Measurements from ENCODE around the gene P3H3.

P3H3 gene

DNA sequence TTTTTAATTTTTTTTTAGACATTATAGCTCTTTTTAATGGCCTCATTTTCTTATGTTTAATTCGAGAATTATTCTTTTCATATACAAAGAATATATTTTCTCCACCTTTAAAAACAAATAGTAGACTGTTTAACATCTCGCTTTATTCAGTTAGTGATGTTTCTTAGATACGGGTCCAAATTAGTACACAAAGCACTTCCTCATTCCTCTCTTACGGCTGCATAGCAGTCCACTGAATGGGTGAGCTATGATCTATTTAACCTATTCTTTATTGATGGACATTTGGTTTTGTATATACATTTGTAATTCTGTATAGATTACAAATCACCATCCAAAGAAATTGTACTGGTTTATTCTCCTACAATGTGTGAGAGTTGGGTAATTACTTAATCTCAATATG lies 14.8 kb upstream of the P3H3 start:
- DNase-seq, result no peak
- no peaks in the 10 kb centered on the region for H3K36me3 ChIP-seq (replicated peaks)
- no peak overlapping the region for H3K4me3 ChIP-seq (ENCODE audit: low read depth, low read length)
- TF ChIP-seq, protein P1, sequence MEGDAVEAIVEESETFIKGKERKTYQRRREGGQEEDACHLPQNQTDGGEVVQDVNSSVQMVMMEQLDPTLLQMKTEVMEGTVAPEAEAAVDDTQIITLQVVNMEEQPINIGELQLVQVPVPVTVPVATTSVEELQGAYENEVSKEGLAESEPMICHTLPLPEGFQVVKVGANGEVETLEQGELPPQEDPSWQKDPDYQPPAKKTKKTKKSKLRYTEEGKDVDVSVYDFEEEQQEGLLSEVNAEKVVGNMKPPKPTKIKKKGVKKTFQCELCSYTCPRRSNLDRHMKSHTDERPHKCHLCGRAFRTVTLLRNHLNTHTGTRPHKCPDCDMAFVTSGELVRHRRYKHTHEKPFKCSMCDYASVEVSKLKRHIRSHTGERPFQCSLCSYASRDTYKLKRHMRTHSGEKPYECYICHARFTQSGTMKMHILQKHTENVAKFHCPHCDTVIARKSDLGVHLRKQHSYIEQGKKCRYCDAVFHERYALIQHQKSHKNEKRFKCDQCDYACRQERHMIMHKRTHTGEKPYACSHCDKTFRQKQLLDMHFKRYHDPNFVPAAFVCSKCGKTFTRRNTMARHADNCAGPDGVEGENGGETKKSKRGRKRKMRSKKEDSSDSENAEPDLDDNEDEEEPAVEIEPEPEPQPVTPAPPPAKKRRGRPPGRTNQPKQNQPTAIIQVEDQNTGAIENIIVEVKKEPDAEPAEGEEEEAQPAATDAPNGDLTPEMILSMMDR (IDR thresholded peaks at IDR 0.05; ENCODE audit: low read depth, low read length, missing control alignments), result no peak
- in situ Hi-C loops (cut with HindIII; ENCODE audit: low pct_ligation_motif_present, low sequenced_read_pairs), result no loop called here
- H3K27me3 ChIP-seq (replicated peaks), result no peaks in the 10 kb centered on the region
- no peak overlapping the region for H3K27ac ChIP-seq

DNA sequence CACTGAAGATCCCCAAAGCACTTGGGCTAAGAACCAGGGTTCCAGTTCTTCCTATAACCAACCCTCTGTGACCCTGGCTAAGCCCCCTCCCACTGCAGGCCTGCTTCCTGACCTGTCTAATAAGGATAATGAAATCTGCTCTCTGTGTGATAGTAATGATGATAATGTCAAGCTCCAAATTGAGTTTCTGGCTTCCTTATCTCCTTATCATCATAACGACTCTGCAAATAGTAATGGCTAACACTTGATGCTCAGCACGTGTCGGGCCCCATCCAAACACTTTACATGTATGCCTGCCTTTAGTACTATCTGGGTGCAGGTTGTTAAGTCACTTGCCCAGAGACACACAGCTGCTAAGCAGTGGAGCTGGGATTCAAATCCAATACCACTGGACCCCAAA lies 11.6 kb upstream of the P3H3 start:
- Histone ChIP-seq H3K36me3 (replicated peaks) (no peaks in the 10 kb centered on the region), H3K27me3 (replicated peaks) (no peaks in the 10 kb centered on the region), H3K4me3 (ENCODE audit: low read depth, low read length) (no peak overlapping the region), H3K27ac (no peak overlapping the region)
- no peak for DNase-seq
- in situ Hi-C loops (cut with HindIII; ENCODE audit: low pct_ligation_motif_present, low sequenced_read_pairs), result no loop called here
- TF ChIP-seq, protein P1 (IDR thresholded peaks at IDR 0.05; ENCODE audit: low read depth, low read length, missing control alignments), result no peak

GRCh38 chr12:6817098-6817497 lies 11.1 kb upstream of the P3H3 start:
- Histone ChIP-seq H3K36me3 (replicated peaks) (no peaks in the 10 kb centered on the region), H3K27ac (no peak overlapping the region), H3K27me3 (replicated peaks) (no peaks in the 10 kb centered on the region), H3K4me3 (ENCODE audit: low read depth, low read length) (no peak overlapping the region)
- DNase-seq, result no peak
- in situ Hi-C loops (cut with HindIII; ENCODE audit: low pct_ligation_motif_present, low sequenced_read_pairs), result no loop called here
- TF ChIP-seq, protein P1 (IDR thresholded peaks at IDR 0.05; ENCODE audit: low read depth, low read length, missing control alignments), result no peak

GRCh38 chr12:6817662-6818157 lies 10.5 kb upstream of the P3H3 start:
- Histone ChIP-seq H3K27me3 (replicated peaks) (no peaks in the 10 kb centered on the region), H3K36me3 (replicated peaks) (no peaks in the 10 kb centered on the region), H3K27ac (no peak overlapping the region), H3K4me3 (ENCODE audit: low read depth, low read length) (no peak overlapping the region)
- TF ChIP-seq, protein P1 (IDR thresholded peaks at IDR 0.05; ENCODE audit: low read depth, low read length, missing control alignments), result no peak
- DNase-seq, result no peak
- in situ Hi-C loops (cut with HindIII; ENCODE audit: low pct_ligation_motif_present, low sequenced_read_pairs), result no loop called here

- in situ Hi-C loops (cut with HindIII; ENCODE audit: low pct_ligation_motif_present, low sequenced_read_pairs), result no loop called here
- TF ChIP-seq, protein P1 (IDR thresholded peaks at IDR 0.05; ENCODE audit: low read depth, low read length, missing control alignments), result no peak
- Histone ChIP-seq H3K4me3 (ENCODE audit: low read depth, low read length) (no peak overlapping the region), H3K36me3 (replicated peaks) (no peaks in the 10 kb centered on the region), H3K27me3 (replicated peaks) (no peaks in the 10 kb centered on the region), H3K27ac (no peak overlapping the region)
- DNase-seq, result no peak
Observed at GRCh38 chr12:6818222-6818621, 10.0 kb upstream of the P3H3 start.

- in situ Hi-C loops (cut with HindIII; ENCODE audit: low pct_ligation_motif_present, low sequenced_read_pairs), result no loop called here
- Histone ChIP-seq H3K27ac (no peak overlapping the region), H3K27me3 (replicated peaks) (no peaks in the 10 kb centered on the region), H3K36me3 (replicated peaks) (no peaks in the 10 kb centered on the region), H3K4me3 (ENCODE audit: low read depth, low read length) (no peak overlapping the region)
- TF ChIP-seq, protein P1 (IDR thresholded peaks at IDR 0.05; ENCODE audit: low read depth, low read length, missing control alignments), result no peak
- no peak for DNase-seq
Observed at GRCh38 chr12:6818645-6819044, 9.6 kb upstream of the P3H3 start.

Data from brain microvascular endothelial cell (primary cell).